HAP-1 (cell line): ENCODE measurements around the gene TMEM232.

Experiments used
- DNase-seq, 2 experiments: peaks; one replicate each; pipeline ENCODE4 v3.0.0-alpha.2; 2016 to 2020; ENCODE audit warnings: low spot score in 2 of 2
- H3K27me3 ChIP-seq: fragments of 250-450 bp; sonication (Bioruptor Pico); 2 replicates; pipeline ENCODE4 v1.5.1; 2020; ENCODE audit warnings: low read depth, mild to moderate bottlenecking, moderate library complexity
- H3K36me3 ChIP-seq: fragments of 250-450 bp; sonication (Bioruptor Pico); replicated peaks from 2 replicates; pipeline ENCODE4 v1.5.1; 2020; ENCODE audit warnings: mild to moderate bottlenecking
- H3K4me1 ChIP-seq: fragments of 250-450 bp; sonication (Bioruptor Pico); 2 replicates; pipeline ENCODE4 v1.5.1; 2020; ENCODE audit warnings: mild to moderate bottlenecking
- H3K4me3 ChIP-seq: fragments of 250-450 bp; sonication (Bioruptor Pico); 2 replicates; pipeline ENCODE4 v1.5.1; 2020; ENCODE audit warnings: mild to moderate bottlenecking, moderate library complexity
- H3K9me3 ChIP-seq: fragments of 250-450 bp; sonication (Bioruptor Pico); 2 replicates; pipeline ENCODE4 v1.5.1; 2020; ENCODE audit warnings: mild to moderate bottlenecking, moderate library complexity
- in situ Hi-C: fragments of 300-500 bp; cut with MboI; formaldehyde crosslinking; loops from 3 replicates; pipeline ENCODE4 v1.14.3; 2020; ENCODE audit warnings: low sequenced_read_pairs, inconsistent platforms, mixed read lengths

TMEM232 gene

DNA sequence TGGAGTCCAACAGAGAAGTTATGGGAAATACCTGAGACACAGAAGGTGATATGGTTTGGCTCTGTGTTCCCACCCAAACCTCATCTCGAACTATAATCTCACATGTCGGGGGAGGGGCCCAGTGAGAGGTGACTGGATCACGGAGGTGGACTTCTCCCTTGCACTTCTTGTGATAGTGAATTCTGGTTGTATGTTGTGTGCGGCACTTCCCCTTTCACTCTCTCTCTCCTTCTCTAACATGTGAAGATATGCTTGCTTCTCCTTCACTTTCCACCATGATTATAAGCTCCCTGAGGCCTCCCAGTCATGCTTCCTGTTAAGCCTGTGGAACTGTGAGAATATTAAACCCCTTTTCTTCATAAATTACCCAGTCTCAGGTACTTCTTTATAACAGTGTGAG is 96.1 kb downstream of the TMEM232 start:
- no peaks in the 10 kb centered on the region for H3K36me3 ChIP-seq
- in situ Hi-C loops = no loop called here
- H3K27me3 ChIP-seq = peaks cover 3% of the 10 kb centered on the region
- no peak for DNase-seq
- no peaks in the 10 kb centered on the region for H3K9me3 ChIP-seq
- H3K4me3 ChIP-seq = no peak overlapping the region
- H3K4me1 ChIP-seq = no peaks in the 10 kb centered on the region

GRCh38 chr5:110625376-110625999 is 101.0 kb downstream of the TMEM232 start:
- no peaks in the 10 kb centered on the region for H3K4me1 ChIP-seq
- H3K36me3 ChIP-seq = no peaks in the 10 kb centered on the region
- in situ Hi-C loops = no loop called here
- H3K27me3 ChIP-seq = peaks cover 3% of the 10 kb centered on the region; the same call in 1 of the 2 replicates
- peak in 1 of 2 experiments; percentile 26 for DNase-seq
- H3K4me3 ChIP-seq = no peak overlapping the region
- no peaks in the 10 kb centered on the region for H3K9me3 ChIP-seq

DNA sequence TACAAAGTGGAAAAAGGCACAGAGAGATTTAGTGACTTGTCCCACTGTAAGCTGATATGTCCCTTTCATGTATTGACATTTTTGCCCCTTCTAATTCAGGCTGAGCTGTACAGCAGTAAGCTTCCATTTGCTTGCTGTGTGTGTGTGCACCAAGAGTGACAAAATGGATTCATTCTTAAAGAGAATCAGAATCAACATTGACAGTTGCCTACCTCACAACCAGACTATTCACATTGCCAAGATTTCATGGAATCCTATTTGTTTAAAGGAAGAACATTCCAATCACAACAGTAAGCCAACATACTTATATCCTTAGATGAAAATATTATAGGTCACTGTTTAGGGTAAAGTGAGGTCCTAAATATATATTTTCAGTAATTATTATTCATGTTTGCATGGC is 102.6 kb downstream of the TMEM232 start:
- no peak for DNase-seq
- no peaks in the 10 kb centered on the region for H3K9me3 ChIP-seq
- H3K4me1 ChIP-seq = no peaks in the 10 kb centered on the region
- H3K27me3 ChIP-seq = no peaks in the 10 kb centered on the region
- H3K36me3 ChIP-seq = no peaks in the 10 kb centered on the region
- no peak overlapping the region for H3K4me3 ChIP-seq
- in situ Hi-C loops = no loop called here

GRCh38 chr5:110618941-110619340 is 107.5 kb downstream of the TMEM232 start:
- H3K36me3 ChIP-seq = no peaks in the 10 kb centered on the region
- DNase-seq = no peak
- H3K4me3 ChIP-seq = no peak overlapping the region
- no peaks in the 10 kb centered on the region for H3K9me3 ChIP-seq
- in situ Hi-C loops = no loop called here
- H3K27me3 ChIP-seq = no peaks in the 10 kb centered on the region
- H3K4me1 ChIP-seq = no peaks in the 10 kb centered on the region

GRCh38 chr5:110616009-110616408 is 110.5 kb downstream of the TMEM232 start:
- Histone ChIP-seq H3K36me3 (no peaks in the 10 kb centered on the region), H3K4me1 (no peaks in the 10 kb centered on the region), H3K4me3 (no peak overlapping the region), H3K27me3 (no peaks in the 10 kb centered on the region), H3K9me3 (no peaks in the 10 kb centered on the region)
- DNase-seq = no peak
- in situ Hi-C loops = no loop called here

DNA sequence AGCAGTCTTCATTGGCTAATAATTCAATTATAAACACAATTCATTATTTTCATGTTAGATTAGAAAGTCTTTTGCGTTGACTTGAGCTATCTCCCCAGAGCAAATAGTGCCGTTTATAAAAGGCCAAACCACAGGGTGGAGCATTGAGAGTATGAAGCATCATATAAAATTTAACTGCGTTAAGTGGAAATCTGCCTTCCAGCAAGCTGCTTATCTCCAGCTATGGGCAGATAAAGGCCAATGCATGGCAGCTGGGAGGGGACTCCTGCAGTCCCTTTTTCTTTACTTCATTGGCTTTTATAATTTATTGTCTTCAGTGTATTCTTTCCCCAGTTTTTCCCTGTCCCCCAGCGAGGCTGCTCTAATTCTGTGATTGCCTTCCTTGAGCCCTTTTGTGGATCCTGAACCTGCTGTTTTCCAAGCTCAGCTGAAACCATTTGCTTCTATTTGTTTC is 113.7 kb downstream of the TMEM232 start:
- Histone ChIP-seq H3K4me3 (no peak overlapping the region), H3K36me3 (no peaks in the 10 kb centered on the region), H3K4me1 (no peaks in the 10 kb centered on the region), H3K9me3 (no peaks in the 10 kb centered on the region), H3K27me3 (no peaks in the 10 kb centered on the region)
- no peak for DNase-seq
- in situ Hi-C loops = no loop called here

DNA sequence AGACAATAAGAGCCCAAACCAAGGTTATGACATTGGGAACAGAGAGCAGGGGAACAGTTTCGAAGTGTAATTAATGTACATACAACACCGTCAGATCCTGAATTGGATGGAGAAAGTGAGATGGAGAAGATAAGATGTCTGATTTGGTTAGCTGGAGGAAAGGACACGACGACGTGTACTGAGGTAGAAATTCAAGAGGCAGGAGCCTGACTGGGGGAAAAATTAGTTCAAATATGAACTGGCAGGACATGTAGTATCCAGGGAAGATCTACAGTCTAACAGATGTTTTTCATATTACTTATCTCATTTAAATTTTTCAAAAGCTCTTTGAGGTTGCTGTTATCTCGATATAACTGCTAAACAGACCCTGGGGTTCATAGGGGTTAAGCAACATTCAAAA is 114.7 kb downstream of the TMEM232 start:
- DNase-seq = no peak
- Histone ChIP-seq H3K27me3 (no peaks in the 10 kb centered on the region), H3K9me3 (no peaks in the 10 kb centered on the region), H3K4me1 (no peaks in the 10 kb centered on the region), H3K36me3 (no peaks in the 10 kb centered on the region), H3K4me3 (no peak overlapping the region)
- in situ Hi-C loops = no loop called here

GRCh38 chr5:110594866-110595265 is 131.6 kb downstream of the TMEM232 start:
- in situ Hi-C loops = no loop called here
- DNase-seq = no peak
- no peaks in the 10 kb centered on the region for H3K36me3 ChIP-seq
- H3K27me3 ChIP-seq = 0 out of 2 replicates have a peak, but pooled peaks cover 3% of the 10 kb centered on the region
- no peaks in the 10 kb centered on the region for H3K4me1 ChIP-seq
- no peaks in the 10 kb centered on the region for H3K9me3 ChIP-seq
- H3K4me3 ChIP-seq = no peak overlapping the region

DNA sequence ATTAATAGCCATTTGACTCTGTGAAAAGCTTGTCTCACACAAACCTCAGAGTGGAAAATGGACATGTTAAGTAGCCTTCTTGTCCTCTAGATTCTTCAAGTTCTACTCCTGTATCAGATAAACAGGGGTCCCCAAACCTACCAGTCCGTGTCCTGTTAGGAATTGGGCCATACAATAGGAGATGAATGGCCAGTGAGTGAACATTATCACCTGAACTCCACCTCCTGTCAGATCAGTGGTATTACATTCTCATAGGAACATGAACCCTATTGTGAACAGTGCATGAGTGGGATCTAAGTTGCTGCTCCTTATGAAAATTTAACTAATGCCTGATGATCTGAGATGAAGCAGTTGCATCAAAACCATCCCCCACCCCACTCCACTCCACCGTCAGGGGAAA is 136.3 kb downstream of the TMEM232 start:
- peak in 1 of 2 experiments; percentile 33 for DNase-seq
- H3K9me3 ChIP-seq = no peaks in the 10 kb centered on the region
- H3K36me3 ChIP-seq = no peaks in the 10 kb centered on the region

GRCh38 chr5:110588286-110588980 is 138.0 kb downstream of the TMEM232 start:
- H3K4me3 ChIP-seq = no peak overlapping the region
- no peaks in the 10 kb centered on the region for H3K4me1 ChIP-seq
- in situ Hi-C loops = no loop called here

More for the DNA sequence above, 136.3 kb downstream of the TMEM232 start:
- H3K4me3 ChIP-seq = no peak overlapping the region
- in situ Hi-C loops = no loop called here
- 0 out of 2 replicates have a peak, but pooled peaks cover 3% of the 10 kb centered on the region for H3K27me3 ChIP-seq
- no peaks in the 10 kb centered on the region for H3K4me1 ChIP-seq

GRCh38 chr5:110580625-110581024 is 145.8 kb downstream of the TMEM232 start:
- in situ Hi-C loops = no loop called here
- DNase-seq = no peak
- Histone ChIP-seq H3K36me3 (no peaks in the 10 kb centered on the region), H3K4me1 (no peaks in the 10 kb centered on the region; the same call in 1 of the 2 replicates), H3K4me3 (no peak overlapping the region), H3K27me3 (peaks cover 4% of the 10 kb centered on the region; the same call in 1 of the 2 replicates), H3K9me3 (no peaks in the 10 kb centered on the region)

More at GRCh38 chr5:110588286-110588980, 138.0 kb downstream of the TMEM232 start:
- DNase-seq = no peak
- Histone ChIP-seq H3K27me3 (peaks cover 7% of the 10 kb centered on the region; the same call in 1 of the 2 replicates), H3K9me3 (no peaks in the 10 kb centered on the region), H3K36me3 (no peaks in the 10 kb centered on the region)

DNA sequence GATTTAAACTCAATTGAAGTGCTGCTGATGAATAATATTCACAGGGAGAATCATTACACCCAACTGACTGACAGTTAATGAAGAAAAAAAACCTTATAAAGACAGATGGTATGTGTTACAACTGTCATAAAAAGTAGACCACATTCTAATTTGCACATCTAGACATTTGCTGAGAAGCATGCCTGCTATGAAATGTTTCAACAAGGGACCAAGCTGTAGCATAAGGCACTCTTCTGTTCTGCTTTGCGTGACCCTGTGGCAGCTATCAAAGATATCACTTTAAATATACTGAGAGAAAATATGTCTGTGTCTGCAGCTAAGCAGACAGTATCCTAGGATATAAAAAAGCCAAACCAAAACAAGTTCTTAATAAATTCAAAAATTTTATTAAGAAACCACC is 153.7 kb downstream of the TMEM232 start:
- in situ Hi-C loops = no loop called here
- H3K9me3 ChIP-seq = no peaks in the 10 kb centered on the region

GRCh38 chr5:110562191-110562590 is 164.3 kb downstream of the TMEM232 start:
- no peaks in the 10 kb centered on the region for H3K36me3 ChIP-seq
- H3K4me3 ChIP-seq = no peak overlapping the region

More for the DNA sequence above, 153.7 kb downstream of the TMEM232 start:
- H3K4me1 ChIP-seq = no peaks in the 10 kb centered on the region
- no peaks in the 10 kb centered on the region for H3K36me3 ChIP-seq
- no peak for DNase-seq
- no peaks in the 10 kb centered on the region for H3K27me3 ChIP-seq
- H3K4me3 ChIP-seq = no peak overlapping the region

GRCh38 chr5:110561510-110561909 is 165.0 kb downstream of the TMEM232 start:
- no peaks in the 10 kb centered on the region for H3K9me3 ChIP-seq
- no peaks in the 10 kb centered on the region for H3K36me3 ChIP-seq
- no peaks in the 10 kb centered on the region for H3K27me3 ChIP-seq
- no peaks in the 10 kb centered on the region for H3K4me1 ChIP-seq
- H3K4me3 ChIP-seq = no peak overlapping the region
- in situ Hi-C loops = no loop called here
- no peak for DNase-seq

More at GRCh38 chr5:110562191-110562590, 164.3 kb downstream of the TMEM232 start:
- no peaks in the 10 kb centered on the region for H3K4me1 ChIP-seq
- no peaks in the 10 kb centered on the region for H3K9me3 ChIP-seq
- in situ Hi-C loops = no loop called here
- DNase-seq = no peak
- no peaks in the 10 kb centered on the region for H3K27me3 ChIP-seq
